ENCODE results near the gene RPL13. TPM values are rescaled to one million over a fixed set of nuclear protein-coding genes. Genes with fewer than 3 reads are reported as not detected.
A peak's percentile ranks its signal among the peaks of the same experiment; 100 is the strongest.

The RPL13 gene
- total and polyA plus RNA-seq, 2 of the 13 experiments (the other 11 are each of a cell fraction or from before 2014, with no cell fraction given): 2,988 to 4,411 TPM

- TF ChIP-seq CREB3 (CRISPR knock-in tag; IDR thresholded peaks at IDR 0.05): no peak
- TF ChIP-seq RORA (CRISPR knock-in tag; IDR thresholded peaks at IDR 0.05): no peak
- no peak for TF ChIP-seq ZFP36L1 (CRISPR knock-in tag; IDR thresholded peaks at IDR 0.05)
- TF ChIP-seq GFI1 (CRISPR knock-in tag; IDR thresholded peaks at IDR 0.05; ENCODE audit: borderline replicate concordance): no peak
- peak; percentile 76; the same call in 1 of the 2 replicates for TF ChIP-seq ZBTB4 (CRISPR knock-in tag; IDR thresholded peaks at IDR 0.05; ENCODE audit: borderline replicate concordance)
- 0 out of 2 replicates have a peak, but pooled peaks have one; percentile 5 for TF ChIP-seq HNF4A (CRISPR knock-in tag; IDR thresholded peaks at IDR 0.05)
- no peak for TF ChIP-seq BATF2 (CRISPR knock-in tag; IDR thresholded peaks at IDR 0.05)
- peak; percentile 87 for TF ChIP-seq PTBP1 (IDR thresholded peaks at IDR 0.05; ENCODE audit: low read depth, low read length, poor library complexity, severe bottlenecking)
- no peak for TF ChIP-seq ZNF3 (CRISPR knock-in tag; IDR thresholded peaks at IDR 0.05)
- no peak for TF ChIP-seq ATF4 (CRISPR knock-in tag; IDR thresholded peaks at IDR 0.05)
- peak; percentile 91 for TF ChIP-seq RBM39 (IDR thresholded peaks at IDR 0.05; ENCODE audit: low read depth, low read length, poor library complexity, severe bottlenecking)
- peak; percentile 71; the same call in 1 of the 2 replicates for TF ChIP-seq ZSCAN31 (CRISPR knock-in tag; IDR thresholded peaks at IDR 0.05; ENCODE audit: low read depth)
- TF ChIP-seq HNF4G (IDR thresholded peaks at IDR 0.05; ENCODE audit: borderline replicate concordance, low read depth, low read length): no peak
- peak; percentile 70; the same call in 1 of the 2 replicates for TF ChIP-seq HNF4G (CRISPR knock-in tag; IDR thresholded peaks at IDR 0.05; ENCODE audit: borderline replicate concordance, low read depth)
- peak; percentile 68; the same call in 1 of the 2 replicates for TF ChIP-seq CBFB (CRISPR knock-in tag; IDR thresholded peaks at IDR 0.05)
- peak; percentile 64; the same call in 1 of the 2 replicates for TF ChIP-seq HOXD1 (CRISPR knock-in tag; IDR thresholded peaks at IDR 0.05)
- TF ChIP-seq MTERF4 (CRISPR knock-in tag; IDR thresholded peaks at IDR 0.05): no peak
- TF ChIP-seq ZNF619 (CRISPR knock-in tag; IDR thresholded peaks at IDR 0.05): peak; percentile 96
- TF ChIP-seq ZNF572 (CRISPR knock-in tag; IDR thresholded peaks at IDR 0.05): 0 out of 2 replicates have a peak, but pooled peaks have one; percentile 74
- TF ChIP-seq ZNF274 (CRISPR knock-in tag; IDR thresholded peaks at IDR 0.05): peak; percentile 55
Observed at GRCh38 chr16:89565506-89566372, 5.3 kb downstream of the RPL13 start (continued).
